ENCODE data around the gene RAB11FIP5. TPM values are rescaled to one million over a fixed set of nuclear protein-coding genes. Genes with fewer than 3 reads are reported as not detected.
A peak's percentile ranks its signal among the peaks of the same experiment; 100 is the strongest.

The RAB11FIP5 gene, protein sequence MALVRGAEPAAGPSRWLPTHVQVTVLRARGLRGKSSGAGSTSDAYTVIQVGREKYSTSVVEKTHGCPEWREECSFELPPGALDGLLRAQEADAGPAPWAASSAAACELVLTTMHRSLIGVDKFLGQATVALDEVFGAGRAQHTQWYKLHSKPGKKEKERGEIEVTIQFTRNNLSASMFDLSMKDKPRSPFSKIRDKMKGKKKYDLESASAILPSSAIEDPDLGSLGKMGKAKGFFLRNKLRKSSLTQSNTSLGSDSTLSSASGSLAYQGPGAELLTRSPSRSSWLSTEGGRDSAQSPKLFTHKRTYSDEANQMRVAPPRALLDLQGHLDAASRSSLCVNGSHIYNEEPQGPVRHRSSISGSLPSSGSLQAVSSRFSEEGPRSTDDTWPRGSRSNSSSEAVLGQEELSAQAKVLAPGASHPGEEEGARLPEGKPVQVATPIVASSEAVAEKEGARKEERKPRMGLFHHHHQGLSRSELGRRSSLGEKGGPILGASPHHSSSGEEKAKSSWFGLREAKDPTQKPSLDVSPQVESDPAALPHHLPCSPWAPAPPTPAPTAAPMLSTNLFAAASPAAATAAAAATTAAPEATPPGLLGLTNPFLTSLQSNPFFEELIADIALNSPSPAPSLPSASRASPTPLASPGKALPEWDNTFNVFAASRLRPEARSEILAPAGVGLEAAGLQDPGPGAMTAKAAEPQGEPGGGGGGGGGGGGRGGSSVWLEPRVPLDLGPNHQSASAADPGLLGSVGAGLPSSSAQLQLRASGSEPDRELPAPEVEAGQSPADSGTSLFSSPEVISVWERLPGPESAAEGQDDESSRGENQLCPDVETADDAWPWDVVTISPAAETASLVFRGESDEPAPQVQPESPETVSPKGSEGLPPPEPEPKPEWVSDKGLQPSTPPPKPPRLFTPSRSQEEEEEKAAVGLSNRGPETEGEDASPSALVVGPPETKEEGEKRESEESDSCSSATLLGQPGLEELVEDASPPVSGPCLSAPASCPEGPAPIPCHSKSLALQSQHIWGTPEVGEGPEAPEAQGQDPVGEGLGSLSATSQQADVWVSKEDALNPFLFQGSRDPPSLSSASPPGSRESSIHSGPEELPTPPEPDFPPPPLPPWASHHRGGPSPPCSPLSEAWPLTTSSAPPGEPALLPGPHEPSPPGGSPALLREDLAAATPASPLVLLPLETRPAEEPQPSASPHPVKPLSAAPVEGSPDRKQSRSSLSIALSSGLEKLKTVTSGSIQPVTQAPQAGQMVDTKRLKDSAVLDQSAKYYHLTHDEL (N-terminal part only)
- 21.8 TPM for total RNA-seq
- long read RNA-seq, full-length matches to known transcripts = 52 of 84 reads
- long read RNA-seq, partial matches to known transcripts = 18 of 84 reads
- long read RNA-seq, other reads (novel, unspliced or antisense) = 14 of 84 reads

DNA sequence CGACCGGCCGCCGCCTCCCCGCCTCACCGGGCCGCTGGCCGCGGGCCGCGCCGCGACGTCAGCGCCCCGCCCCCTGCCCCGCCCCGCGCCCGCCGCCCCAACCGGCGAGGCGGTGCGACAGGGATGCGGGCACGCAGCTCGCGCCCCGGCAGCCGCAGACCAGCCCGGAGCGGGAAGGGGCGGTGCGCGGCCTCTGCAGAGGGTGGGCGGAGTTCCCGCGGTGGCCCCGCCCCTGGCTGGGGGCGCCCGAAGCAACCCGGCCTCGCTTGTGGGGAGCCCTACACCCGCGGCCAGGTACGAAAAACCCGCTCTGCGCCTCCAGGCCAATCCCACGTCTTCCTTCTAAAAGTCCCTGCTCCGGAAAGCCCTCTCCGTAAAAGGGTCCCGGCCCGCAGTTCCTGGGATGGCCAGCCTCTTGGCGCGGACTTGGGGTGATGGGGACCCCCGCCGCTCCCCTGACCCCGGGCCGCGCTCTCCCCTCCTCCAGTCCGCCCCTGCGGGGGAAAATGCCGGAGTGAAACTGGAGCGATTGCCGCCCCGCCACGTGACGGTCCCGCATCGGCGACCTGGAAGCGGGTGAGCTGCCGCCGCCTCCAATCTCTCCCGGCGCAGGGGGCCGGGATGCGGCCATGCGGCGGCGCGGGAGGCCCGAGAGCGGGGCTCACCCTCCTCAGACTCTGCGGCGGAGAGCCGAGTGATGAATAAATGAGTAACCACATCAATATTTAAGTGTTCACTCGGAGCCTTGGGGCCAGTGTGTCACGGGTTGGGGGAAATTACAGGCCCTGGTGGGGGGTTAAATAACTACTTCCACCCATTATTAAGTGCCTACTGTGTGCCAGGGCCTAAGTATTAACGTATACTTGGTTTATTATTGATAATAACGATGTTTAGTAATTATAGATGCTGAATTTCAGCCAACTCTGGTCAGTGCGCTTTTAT is at the start of gene RAB11FIP5:
RAB11FIP5 (minus strand) TSS at position 36 of the 942 bp plus-strand sequence. CDS start 171 bp downstream, outside the sequence.
- DNase-seq = peak; percentile 76
- peak; percentile 4 for TF ChIP-seq CTCF (IDR thresholded peaks at IDR 0.05; ENCODE audit: borderline replicate concordance)
- no peaks in the 10 kb centered on the region for H3K9me3 ChIP-seq (replicated peaks)
- H3K36me3 ChIP-seq = no peaks in the 10 kb centered on the region
- H3K27ac ChIP-seq (replicated peaks) = peak within 1 kb of the TSS; percentile 83
- H3K4me1 ChIP-seq = peaks cover 45% of the 10 kb centered on the region
- intact Hi-C loops (cut with micrococcal nuclease) = no loop called here
- H3K4me3 ChIP-seq = peak within 1 kb of the TSS; percentile 96
- H3K27me3 ChIP-seq (ENCODE audit: low read depth) = no peaks in the 10 kb centered on the region

- H3K4me1 ChIP-seq = peaks cover 7% of the 10 kb centered on the region
- intact Hi-C loops (cut with micrococcal nuclease) = loop anchor here (10.0 kb wide), 1 partner anchor 162 kb away; no protein-coding TSS in a partner anchor
- DNase-seq = peak; percentile 61
Measured at GRCh38 chr2:73156539-73157124, 43.9 kb upstream of the RAB11FIP5 start.

GRCh38 chr2:73142937-73143336 is 30.2 kb upstream of the RAB11FIP5 start:
- Histone ChIP-seq H3K4me3 (no peak overlapping the region), H3K4me1 (no peaks in the 10 kb centered on the region), H3K36me3 (no peaks in the 10 kb centered on the region), H3K27ac (replicated peaks) (no peak overlapping the region), H3K9me3 (replicated peaks) (no peaks in the 10 kb centered on the region), H3K27me3 (ENCODE audit: low read depth) (peaks cover 12% of the 10 kb centered on the region)
- intact Hi-C loops (cut with micrococcal nuclease) = no loop called here
- no peak for DNase-seq
- no peak for TF ChIP-seq CTCF (IDR thresholded peaks at IDR 0.05; ENCODE audit: borderline replicate concordance)

More at GRCh38 chr2:73156539-73157124, 43.9 kb upstream of the RAB11FIP5 start:
- Histone ChIP-seq H3K36me3 (no peaks in the 10 kb centered on the region), H3K27me3 (ENCODE audit: low read depth) (peaks cover 41% of the 10 kb centered on the region), H3K4me3 (no peak overlapping the region), H3K27ac (replicated peaks) (no peak overlapping the region), H3K9me3 (replicated peaks) (peaks cover 8% of the 10 kb centered on the region)
- TF ChIP-seq CTCF (IDR thresholded peaks at IDR 0.05; ENCODE audit: borderline replicate concordance) = peak; percentile 87

DNA sequence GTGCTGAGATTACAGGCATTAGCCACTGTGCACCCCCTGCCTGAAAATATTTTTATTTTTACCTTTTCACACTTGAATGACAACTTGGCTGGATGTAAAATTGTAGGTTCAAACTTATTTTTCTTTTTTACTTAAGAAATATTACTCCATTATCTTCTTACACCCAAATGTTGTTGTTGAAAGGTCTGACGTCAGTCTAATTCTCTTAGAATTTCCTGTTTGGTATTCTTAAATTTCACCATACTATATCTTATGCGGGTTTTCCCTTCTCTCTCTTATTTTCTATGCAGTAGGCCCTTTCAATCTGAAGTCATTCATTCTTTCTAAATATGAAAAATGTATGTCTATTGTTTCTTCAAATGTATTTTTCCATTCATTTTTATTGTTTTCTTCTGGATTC is 29.1 kb upstream of the RAB11FIP5 start:
- Histone ChIP-seq H3K4me3 (no peak overlapping the region), H3K36me3 (no peaks in the 10 kb centered on the region), H3K27me3 (ENCODE audit: low read depth) (peaks cover 12% of the 10 kb centered on the region), H3K4me1 (no peaks in the 10 kb centered on the region), H3K27ac (replicated peaks) (no peak overlapping the region), H3K9me3 (replicated peaks) (no peaks in the 10 kb centered on the region)
- intact Hi-C loops (cut with micrococcal nuclease) = no loop called here
- DNase-seq = no peak
- TF ChIP-seq CTCF (IDR thresholded peaks at IDR 0.05; ENCODE audit: borderline replicate concordance) = no peak
